SU-DHL-6 (cell line): ENCODE measurements around the gene RCE1.

Source experiments
- H2AFZ ChIP-seq: fragments of 200-600 bp; sonication (generic); 2 replicates; pipeline ENCODE4 v1.6.1; 2014; ENCODE audit warnings: low read depth, mild to moderate bottlenecking, moderate library complexity, mixed read lengths, antibody characterized with exemption, low read length; ENCODE audit not compliant: severe bottlenecking
- H3F3A ChIP-seq: fragments of 200-600 bp; shearing (Covaris generic); 2 replicates; pipeline ENCODE4 v1.6.0; 2016; ENCODE audit warnings: antibody characterized with exemption, mild to moderate bottlenecking; ENCODE audit not compliant: insufficient read depth
- H3K27ac ChIP-seq: fragments of 200-600 bp; sonication (generic); 2 replicates; pipeline ENCODE4 v1.5.1; 2016; ENCODE audit warnings: low read depth, mild to moderate bottlenecking, low read length, moderate library complexity, mixed read lengths
- H3K27me3 ChIP-seq: fragments of 200-600 bp; sonication (generic), shearing (Covaris generic); 2 replicates; pipeline ENCODE4 v1.6.0; 2014; ENCODE audit warnings: mild to moderate bottlenecking, low read length
- H3K36me3 ChIP-seq: fragments of 200-600 bp; sonication (generic); 2 replicates; pipeline ENCODE4 v1.6.1; 2014; ENCODE audit warnings: mild to moderate bottlenecking, low read length, mixed read lengths
- H3K4me2 ChIP-seq: fragments of 300-600, 200-600 bp; shearing (Covaris generic), sonication (generic); 2 replicates; pipeline ENCODE4 v1.6.0; 2014; ENCODE audit warnings: low read length, low read depth, mild to moderate bottlenecking; ENCODE audit not compliant: poor library complexity, severe bottlenecking
- H3K4me3 ChIP-seq: fragments of 200-600 bp; sonication (generic); 2 replicates; pipeline ENCODE4 v1.5.1; 2014; ENCODE audit warnings: antibody characterized with exemption, low read length, mild to moderate bottlenecking, mixed read lengths; ENCODE audit not compliant: insufficient read depth, poor library complexity, severe bottlenecking
- H3K79me2 ChIP-seq: fragments of 200-600 bp; sonication (generic); 2 replicates; pipeline ENCODE4 v1.6.1; 2014; ENCODE audit warnings: mild to moderate bottlenecking, low read length, moderate library complexity; ENCODE audit not compliant: insufficient read depth
- H3K9ac ChIP-seq: fragments of 200-600 bp; sonication (generic); 2 replicates; pipeline ENCODE4 v1.7.0; 2014; ENCODE audit warnings: mild to moderate bottlenecking, low read length
- H3K9me2 ChIP-seq: fragments of 200-600 bp; sonication (generic); replicated peaks from 2 replicates; pipeline ENCODE4 v1.6.1; 2014; ENCODE audit warnings: low read length; ENCODE audit not compliant: insufficient read depth
- H3K9me3 ChIP-seq: fragments of 200-600 bp; sonication (generic); 2 replicates; pipeline ENCODE4 v1.6.1; 2014; ENCODE audit warnings: low read length, mixed read lengths; ENCODE audit not compliant: insufficient read depth
- H4K20me1 ChIP-seq: fragments of 200-600 bp; sonication (generic); 2 replicates; pipeline ENCODE4 v1.6.1; 2014; ENCODE audit warnings: low read depth, mild to moderate bottlenecking, antibody characterized with exemption, low read length, moderate library complexity, mixed read lengths
- EZH2phosphoT487 ChIP-seq: fragments of 200-600 bp; sonication (generic), shearing (Covaris generic); conservative IDR thresholded peaks from 2 replicates; pipeline ENCODE4 v1.6.1; 2018; ENCODE audit warnings: mild to moderate bottlenecking, antibody characterized with exemption, low read length, moderate library complexity, mixed read lengths
- TF ChIP-seq, protein P1 (sequence below): fragments of 200-600 bp; sonication (generic); IDR thresholded peaks from one replicate; pipeline ENCODE4 v1.5.1; 2017; ENCODE audit warnings: antibody characterized with exemption, mild to moderate bottlenecking, low read length, moderate library complexity; ENCODE audit not compliant: insufficient read depth, poor library complexity, severe bottlenecking

The RCE1 gene

GRCh38 chr11:66864172-66864901 lies 21.1 kb downstream of the RCE1 start:
- Histone ChIP-seq H3F3A (peaks cover 6% of the 10 kb centered on the region), H3K36me3 (no peaks in the 10 kb centered on the region), H3K27me3 (no peaks in the 10 kb centered on the region), H3K27ac (no peak overlapping the region), H3K9ac (no peak overlapping the region), H3K4me3 (no peak overlapping the region), H3K9me2 (no peaks in the 10 kb centered on the region), H3K79me2 (no peaks in the 10 kb centered on the region), H3K4me2 (peak overlapping the region; percentile 25), H3K9me3 (no peaks in the 10 kb centered on the region), H4K20me1 (no peaks in the 10 kb centered on the region), H2AFZ (no peak overlapping the region)
- TF ChIP-seq, protein P1, sequence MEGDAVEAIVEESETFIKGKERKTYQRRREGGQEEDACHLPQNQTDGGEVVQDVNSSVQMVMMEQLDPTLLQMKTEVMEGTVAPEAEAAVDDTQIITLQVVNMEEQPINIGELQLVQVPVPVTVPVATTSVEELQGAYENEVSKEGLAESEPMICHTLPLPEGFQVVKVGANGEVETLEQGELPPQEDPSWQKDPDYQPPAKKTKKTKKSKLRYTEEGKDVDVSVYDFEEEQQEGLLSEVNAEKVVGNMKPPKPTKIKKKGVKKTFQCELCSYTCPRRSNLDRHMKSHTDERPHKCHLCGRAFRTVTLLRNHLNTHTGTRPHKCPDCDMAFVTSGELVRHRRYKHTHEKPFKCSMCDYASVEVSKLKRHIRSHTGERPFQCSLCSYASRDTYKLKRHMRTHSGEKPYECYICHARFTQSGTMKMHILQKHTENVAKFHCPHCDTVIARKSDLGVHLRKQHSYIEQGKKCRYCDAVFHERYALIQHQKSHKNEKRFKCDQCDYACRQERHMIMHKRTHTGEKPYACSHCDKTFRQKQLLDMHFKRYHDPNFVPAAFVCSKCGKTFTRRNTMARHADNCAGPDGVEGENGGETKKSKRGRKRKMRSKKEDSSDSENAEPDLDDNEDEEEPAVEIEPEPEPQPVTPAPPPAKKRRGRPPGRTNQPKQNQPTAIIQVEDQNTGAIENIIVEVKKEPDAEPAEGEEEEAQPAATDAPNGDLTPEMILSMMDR, result no peak
- TF ChIP-seq EZH2phosphoT487, result no peak

DNA sequence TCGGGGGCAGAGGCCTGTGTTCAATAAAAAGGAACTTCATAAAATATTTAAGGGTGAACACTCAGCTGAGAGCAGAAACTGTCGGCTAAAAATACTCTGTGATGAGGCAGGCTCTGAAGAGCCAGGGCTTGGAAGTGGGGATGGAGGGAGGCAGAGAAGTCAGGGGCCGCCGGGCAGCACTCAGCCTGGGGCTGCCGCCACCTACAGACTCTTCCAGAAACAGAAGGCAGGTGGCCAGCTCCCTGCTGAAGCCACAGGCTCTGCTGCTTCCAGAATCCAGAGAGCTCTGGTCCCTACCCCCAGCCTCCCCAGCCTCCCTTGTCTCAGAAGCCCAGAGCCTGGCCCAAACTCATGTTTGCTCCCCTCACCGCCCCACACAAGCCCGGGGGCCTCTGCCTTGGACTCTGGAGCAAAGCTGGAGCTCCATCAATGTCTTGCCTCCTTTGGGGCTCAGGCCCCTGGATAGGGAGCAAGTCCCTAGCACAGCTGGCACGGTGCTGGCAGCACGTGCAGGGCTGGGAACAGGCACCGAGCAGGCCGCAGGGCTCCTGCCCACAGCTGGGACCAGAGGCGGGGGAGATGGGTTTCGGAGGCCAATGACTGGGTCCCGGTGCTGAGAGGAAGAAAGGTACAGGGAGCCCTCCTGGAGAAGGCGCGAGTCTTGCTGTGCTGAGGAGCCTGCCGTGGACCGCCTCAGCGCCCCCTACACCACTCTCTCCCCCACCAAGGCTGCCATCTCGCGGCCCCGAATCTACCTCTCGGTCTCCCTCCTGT lies 21.9 kb downstream of the RCE1 start:
- Histone ChIP-seq H4K20me1 (no peaks in the 10 kb centered on the region), H3K27me3 (no peaks in the 10 kb centered on the region), H3K27ac (no peak overlapping the region), H3K9me2 (no peaks in the 10 kb centered on the region), H3K9me3 (no peaks in the 10 kb centered on the region), H3K4me2 (peak overlapping the region; percentile 25), H3K9ac (no peak overlapping the region; the same call in 1 of the 2 replicates), H3F3A (peaks cover 6% of the 10 kb centered on the region), H3K4me3 (no peak overlapping the region), H3K36me3 (no peaks in the 10 kb centered on the region), H2AFZ (no peak overlapping the region), H3K79me2 (no peaks in the 10 kb centered on the region)
- TF ChIP-seq, protein P1, result no peak
- no peak for TF ChIP-seq EZH2phosphoT487

DNA sequence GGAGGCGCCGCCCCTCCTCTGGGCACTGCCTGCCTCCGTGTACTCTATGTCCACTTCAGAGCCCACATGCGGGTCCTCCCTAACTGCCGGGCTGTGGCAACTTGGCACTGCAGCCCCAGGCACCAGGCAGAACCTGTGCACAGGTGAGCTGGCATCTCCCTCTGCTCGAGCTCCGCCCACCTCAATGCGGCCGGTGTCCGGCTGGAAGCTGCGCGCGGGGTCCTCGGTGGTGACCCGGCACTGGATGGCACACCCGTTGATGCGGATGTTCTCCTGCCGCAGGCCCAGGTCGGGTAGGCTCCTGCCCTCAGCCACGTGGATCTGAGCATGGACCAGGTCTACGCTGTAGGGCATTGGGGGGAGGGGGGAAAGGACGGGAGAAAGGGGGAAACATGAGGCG lies 22.8 kb downstream of the RCE1 start:
- H3K4me3 ChIP-seq, result no peak overlapping the region
- no peaks in the 10 kb centered on the region for H4K20me1 ChIP-seq
- no peak overlapping the region for H3K27ac ChIP-seq
- peaks cover 6% of the 10 kb centered on the region for H3F3A ChIP-seq
- no peak overlapping the region for H3K4me2 ChIP-seq
- H3K36me3 ChIP-seq, result no peaks in the 10 kb centered on the region
- no peaks in the 10 kb centered on the region for H3K79me2 ChIP-seq
- H2AFZ ChIP-seq, result no peak overlapping the region
- H3K9me3 ChIP-seq, result no peaks in the 10 kb centered on the region
- TF ChIP-seq, protein P1, result no peak
- no peak for TF ChIP-seq EZH2phosphoT487
- H3K27me3 ChIP-seq, result no peaks in the 10 kb centered on the region
- H3K9ac ChIP-seq, result no peak overlapping the region
- no peaks in the 10 kb centered on the region for H3K9me2 ChIP-seq
